ENCODE results near the gene MTX1.

The MTX1 gene

GRCh38 chr1:155206891-155207805, 1.3 kb upstream of the MTX1 start:
- peak; percentile 88 for TF ChIP-seq CTCF (IDR thresholded peaks at IDR 0.05)

- TF ChIP-seq CTCF (IDR thresholded peaks at IDR 0.05) = no peak
These were observed 522 bp upstream of the MTX1 start, which contains the start of gene THBS3 for GRCh38 chr1:155207806-155208540. Gene THBS3, minus strand, starts transcription at chr1:155207897. Its CDS starts 21 bp downstream, at chr1:155207876.

- no peak for TF ChIP-seq CTCF (IDR thresholded peaks at IDR 0.05)
These were observed 822 bp downstream of the MTX1 start for GRCh38 chr1:155209312-155209721.

- TF ChIP-seq CTCF (IDR thresholded peaks at IDR 0.05) = no peak
These were observed 2.0 kb downstream of the MTX1 start for GRCh38 chr1:155210314-155211104.

GRCh38 chr1:155218854-155219591, 10.5 kb downstream of the MTX1 start:
- TF ChIP-seq CTCF (IDR thresholded peaks at IDR 0.05) = no peak

- no peak for TF ChIP-seq CTCF (IDR thresholded peaks at IDR 0.05)
These were observed 11.1 kb downstream of the MTX1 start for GRCh38 chr1:155219592-155220031.

All from LNCAP (cell line).